H1 (cell line): ENCODE results near the gene EIF4A3. TPM values are rescaled to one million over a fixed set of nuclear protein-coding genes. Genes with fewer than 3 reads are reported as not detected.

Experiments
- KDM1A ChIP-seq: fragments of 200-600, 300-600 bp; sonication (generic); IDR thresholded peaks from 2 replicates; pipeline ENCODE4 v1.7.1; 2016; ENCODE audit warnings: mild to moderate bottlenecking, low read length, borderline replicate concordance
- polyA plus RNA-seq, 7 experiments: library from polyadenylated mRNA; depleted of rRNA in 3 of 7; stranded (reverse) in 5 of 7; unstranded in 2 of 7; fragments of >200 nt in 5 of 7; fragments of 200-250 nt in 2 of 7; gene quantifications; 1 replicate in 5 of 7; 2 replicates in 1 of 7; 4 replicates in 1 of 7; pipeline versions ENCODE4 v1.2.1 to v1.2.3, GENCODE V29; 2011 to 2013; ENCODE audit warnings: missing spikeins in 2 of 7, mixed read lengths in 2 of 7
- total RNA-seq: library from RNA; stranded (reverse); fragmentation: NEBNext Ultra II Directional; extraction: Animal tissue kit (Norgen Biotek cat#: 25700); gene quantifications from 2 replicates; pipeline ENCODE4 v1.2.1, GENCODE V29; 2021

The EIF4A3 gene
- total and polyA plus RNA-seq, 2 of the 8 experiments (the other 6 are each of a cell fraction or from before 2014, with no cell fraction given): 142 to 146 TPM

DNA sequence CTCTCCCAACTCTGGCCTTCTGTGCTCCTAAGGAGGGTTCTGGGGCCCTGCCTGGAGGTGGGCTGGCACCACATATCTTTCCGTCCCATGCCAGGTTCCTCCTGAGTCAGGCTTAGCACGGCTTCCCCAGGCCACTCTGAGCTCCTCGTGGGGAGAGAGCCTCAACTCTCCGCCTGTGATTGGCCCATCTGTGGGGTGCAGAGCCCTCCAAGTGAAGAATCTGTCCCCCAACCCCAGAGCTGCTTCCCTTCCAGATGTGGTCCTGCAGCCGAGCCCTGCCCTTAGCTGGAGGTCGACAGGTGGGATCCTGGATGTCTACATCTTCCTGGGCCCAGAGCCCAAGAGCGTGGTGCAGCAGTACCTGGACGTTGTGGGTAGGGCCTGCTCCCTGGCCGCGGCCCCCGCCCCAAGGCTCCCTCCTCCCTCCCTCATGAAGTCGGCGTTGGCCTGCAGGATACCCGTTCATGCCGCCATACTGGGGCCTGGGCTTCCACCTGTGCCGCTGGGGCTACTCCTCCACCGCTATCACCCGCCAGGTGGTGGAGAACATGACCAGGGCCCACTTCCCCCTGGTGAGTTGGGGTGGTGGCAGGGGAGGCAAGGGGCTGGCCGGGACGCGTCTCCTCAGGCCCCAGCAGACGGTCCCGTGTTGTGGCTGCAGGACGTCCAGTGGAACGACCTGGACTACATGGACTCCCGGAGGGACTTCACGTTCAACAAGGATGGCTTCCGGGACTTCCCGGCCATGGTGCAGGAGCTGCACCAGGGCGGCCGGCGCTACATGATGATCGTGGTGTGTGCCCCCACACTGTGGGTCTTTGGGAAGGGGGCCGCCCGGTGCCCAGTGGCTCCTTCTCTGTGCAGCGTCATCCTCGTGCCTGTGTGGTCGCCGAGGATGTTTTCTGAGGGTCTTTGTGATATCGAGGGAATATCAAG lies 38.6 kb downstream of the EIF4A3 start (continued):
- TF ChIP-seq KDM1A: no peak
